ENCODE measurements around the gene BAZ2B. TPM values are rescaled to one million over a fixed set of nuclear protein-coding genes. Genes with fewer than 3 reads are reported as not detected.
"Not testable (repeated sequence)": the region's sequence is repeated elsewhere in the genome, so short reads cannot be mapped to it uniquely, and the experiment has no call there.

BAZ2B gene, protein sequence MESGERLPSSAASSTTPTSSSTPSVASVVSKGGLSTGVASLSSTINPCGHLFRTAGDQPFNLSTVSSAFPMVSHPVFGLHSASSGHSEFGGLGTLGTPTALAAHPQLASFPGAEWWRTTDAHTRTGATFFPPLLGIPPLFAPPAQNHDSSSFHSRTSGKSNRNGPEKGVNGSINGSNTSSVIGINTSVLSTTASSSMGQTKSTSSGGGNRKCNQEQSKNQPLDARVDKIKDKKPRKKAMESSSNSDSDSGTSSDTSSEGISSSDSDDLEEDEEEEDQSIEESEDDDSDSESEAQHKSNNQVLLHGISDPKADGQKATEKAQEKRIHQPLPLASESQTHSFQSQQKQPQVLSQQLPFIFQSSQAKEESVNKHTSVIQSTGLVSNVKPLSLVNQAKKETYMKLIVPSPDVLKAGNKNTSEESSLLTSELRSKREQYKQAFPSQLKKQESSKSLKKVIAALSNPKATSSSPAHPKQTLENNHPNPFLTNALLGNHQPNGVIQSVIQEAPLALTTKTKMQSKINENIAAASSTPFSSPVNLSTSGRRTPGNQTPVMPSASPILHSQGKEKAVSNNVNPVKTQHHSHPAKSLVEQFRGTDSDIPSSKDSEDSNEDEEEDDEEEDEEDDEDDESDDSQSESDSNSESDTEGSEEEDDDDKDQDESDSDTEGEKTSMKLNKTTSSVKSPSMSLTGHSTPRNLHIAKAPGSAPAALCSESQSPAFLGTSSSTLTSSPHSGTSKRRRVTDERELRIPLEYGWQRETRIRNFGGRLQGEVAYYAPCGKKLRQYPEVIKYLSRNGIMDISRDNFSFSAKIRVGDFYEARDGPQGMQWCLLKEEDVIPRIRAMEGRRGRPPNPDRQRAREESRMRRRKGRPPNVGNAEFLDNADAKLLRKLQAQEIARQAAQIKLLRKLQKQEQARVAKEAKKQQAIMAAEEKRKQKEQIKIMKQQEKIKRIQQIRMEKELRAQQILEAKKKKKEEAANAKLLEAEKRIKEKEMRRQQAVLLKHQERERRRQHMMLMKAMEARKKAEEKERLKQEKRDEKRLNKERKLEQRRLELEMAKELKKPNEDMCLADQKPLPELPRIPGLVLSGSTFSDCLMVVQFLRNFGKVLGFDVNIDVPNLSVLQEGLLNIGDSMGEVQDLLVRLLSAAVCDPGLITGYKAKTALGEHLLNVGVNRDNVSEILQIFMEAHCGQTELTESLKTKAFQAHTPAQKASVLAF (N-terminal part only)
- 16.7 and 17.2 TPM in 2 replicates for total RNA-seq (2014; rRNA removed; shearing (Covaris generic))

DNA sequence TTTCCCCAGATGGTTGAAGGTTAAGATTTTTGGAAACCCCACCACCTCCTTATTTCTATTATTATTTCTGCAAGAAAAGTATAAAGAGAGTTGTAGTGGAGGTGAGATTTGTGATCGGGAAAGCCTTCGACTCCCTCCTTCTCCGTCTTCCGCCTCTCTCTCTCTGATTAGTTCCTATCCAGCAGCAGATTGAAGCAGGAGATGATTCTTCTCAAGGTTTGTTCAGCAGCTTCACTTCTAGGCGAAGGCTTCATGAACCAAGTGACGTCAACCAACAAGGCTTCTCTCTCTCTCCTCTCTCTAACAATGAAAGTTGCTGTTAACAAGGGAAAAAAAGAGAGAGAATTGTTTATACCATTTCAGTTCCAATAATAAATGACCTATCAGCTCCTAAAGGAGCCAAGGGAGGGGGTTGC is at the start of gene BAZ2B:
TSS of gene BAZ2B (minus strand) at position 263 of the 416 bp plus-strand sequence. CDS start 137,829 bp downstream, outside the sequence.
- DNase-seq (ENCODE audit: low spot score), result peak; percentile 76

DNA sequence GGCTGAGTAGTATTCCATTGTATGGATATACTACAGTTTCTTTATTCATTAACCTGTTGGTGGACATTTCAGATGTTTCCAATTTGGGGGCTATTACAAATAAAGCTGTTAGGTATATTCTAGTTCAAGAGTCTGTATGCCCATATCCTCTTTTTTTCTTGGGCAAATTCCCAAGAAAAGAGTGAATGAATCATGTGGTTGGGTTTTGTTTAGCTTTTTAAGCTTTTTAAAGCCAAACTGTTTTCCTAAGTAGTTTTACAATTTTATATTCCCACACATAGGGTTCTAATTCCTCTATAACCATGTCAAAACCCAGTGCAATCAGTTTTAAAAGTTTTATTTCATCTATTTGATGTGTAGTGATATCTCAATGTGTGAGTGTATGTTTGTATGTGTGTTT is 44.9 kb upstream of the BAZ2B start:
- no peak for DNase-seq (ENCODE audit: low spot score)

DNA sequence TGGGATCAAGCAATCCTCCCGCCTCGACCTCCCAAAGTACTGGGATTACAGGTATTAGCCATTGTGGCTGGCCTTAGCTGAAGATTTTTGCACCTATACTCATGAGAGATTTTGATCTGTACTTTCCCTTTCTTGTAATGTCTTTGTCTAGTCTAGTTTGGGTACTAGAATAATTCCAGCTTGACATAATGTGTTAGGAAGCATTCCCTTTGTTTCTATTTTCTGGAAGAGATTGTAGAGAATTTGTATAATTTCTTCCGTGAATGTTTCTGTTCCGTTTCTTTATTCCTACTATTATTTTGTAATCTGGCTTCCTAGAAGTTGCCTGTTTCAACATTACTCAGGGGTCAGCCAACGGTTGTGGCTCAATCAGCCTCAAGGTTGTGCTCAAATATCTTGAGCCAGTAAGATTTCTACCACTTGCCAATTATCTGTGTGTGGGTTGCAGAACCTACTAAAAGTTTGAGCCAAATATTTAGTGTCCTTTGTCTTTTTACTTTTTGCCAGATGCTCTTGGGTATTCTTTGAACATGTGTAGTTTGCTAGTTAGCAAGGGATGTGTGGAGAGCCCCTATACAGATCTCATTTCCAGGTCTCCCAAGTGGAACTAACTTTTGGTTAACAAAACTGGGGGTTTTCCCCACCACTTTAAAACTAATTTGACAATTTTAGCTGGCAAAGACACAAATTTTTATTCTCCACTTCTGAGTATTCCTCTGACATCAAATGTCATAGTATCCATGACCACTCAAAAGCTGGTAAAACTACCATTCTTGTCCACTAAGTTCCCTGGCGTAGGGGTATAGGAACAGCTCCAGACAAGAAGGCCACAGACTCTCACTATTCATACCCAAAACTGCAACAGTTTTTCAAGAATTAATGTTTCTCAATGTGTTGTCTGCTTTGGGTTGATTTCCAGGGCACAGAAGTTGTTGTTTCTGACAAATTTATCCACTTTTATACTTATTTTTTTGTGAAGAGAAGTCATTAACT is 42.8 kb upstream of the BAZ2B start:
- DNase-seq (ENCODE audit: low spot score), result no peak

DNA sequence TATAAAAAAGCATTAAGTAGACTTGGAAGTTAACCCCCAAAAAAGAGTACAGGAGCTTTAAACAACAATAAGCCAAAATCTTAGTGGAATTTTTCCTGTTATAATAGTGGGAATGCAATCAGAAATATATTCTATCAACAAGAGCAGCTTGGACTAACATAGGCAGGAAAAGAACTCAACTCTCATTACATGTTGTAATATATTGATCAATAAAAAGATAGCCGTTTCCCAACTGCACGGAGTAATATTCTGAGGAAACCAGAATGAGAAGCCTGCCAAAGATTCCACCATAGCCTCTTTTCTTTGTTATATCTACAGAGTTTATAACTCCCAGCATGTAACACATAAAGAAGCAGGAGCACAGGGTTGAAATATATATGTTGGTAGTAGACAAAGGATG is 37.6 kb upstream of the BAZ2B start:
- DNase-seq (ENCODE audit: low spot score), result no peak

DNA sequence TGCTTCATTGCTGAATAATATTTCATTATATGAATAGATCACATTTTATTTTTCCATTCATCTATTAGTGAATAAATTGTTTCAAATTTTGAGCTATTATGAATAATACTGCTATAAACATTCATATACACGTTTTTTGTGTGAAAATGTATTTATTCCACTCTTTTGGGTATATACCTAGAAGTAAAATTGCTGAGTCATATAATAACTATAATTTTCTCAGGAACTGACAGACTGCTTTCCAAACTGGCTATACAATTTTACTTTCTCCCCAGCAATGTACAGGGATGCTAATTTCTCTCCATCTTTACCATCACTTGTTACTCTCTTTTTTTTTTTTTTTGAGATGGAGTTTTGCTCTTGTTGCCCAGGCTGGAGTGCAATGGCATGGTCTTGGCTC is 35.5 kb upstream of the BAZ2B start:
- no peak for DNase-seq (ENCODE audit: low spot score)

DNA sequence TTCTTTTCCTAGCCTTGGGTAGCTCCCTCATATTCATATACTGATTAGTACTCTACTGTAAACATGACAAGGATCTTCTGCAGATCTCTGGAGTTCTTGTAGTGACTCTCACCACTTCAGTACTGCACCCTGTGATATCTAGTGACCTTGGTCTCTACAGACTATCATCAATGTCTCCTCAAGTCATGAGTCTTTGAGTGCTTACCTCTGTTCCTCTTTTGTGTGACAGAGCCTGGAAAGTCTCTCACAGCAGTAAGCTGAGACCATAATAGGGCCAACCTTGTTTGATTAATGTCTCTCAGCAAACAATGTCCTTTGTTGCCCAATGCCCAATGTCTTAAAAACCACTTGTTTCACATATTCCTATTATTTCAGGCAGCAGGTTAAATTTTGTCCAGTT is 34.2 kb upstream of the BAZ2B start:
- DNase-seq (ENCODE audit: low spot score), result no peak

DNA sequence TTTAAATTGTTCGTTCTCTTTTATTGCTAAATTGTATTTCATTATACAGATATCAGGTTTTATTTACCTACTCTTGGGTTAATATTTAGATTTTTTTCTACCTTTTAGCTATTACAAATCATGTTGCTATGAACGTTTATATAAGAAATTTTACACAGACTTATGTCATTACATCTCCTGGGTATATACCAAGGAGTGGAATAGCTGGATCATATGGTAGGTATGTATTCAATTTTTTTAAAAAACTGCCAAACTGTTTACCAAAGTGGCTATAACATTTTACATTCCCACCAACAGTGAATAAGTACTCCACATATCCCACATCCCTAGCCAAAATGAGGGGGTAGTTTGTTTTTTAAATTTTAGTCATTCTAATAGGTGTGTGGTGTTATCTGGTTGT is 32.3 kb upstream of the BAZ2B start:
- no peak for DNase-seq (ENCODE audit: low spot score)

DNA sequence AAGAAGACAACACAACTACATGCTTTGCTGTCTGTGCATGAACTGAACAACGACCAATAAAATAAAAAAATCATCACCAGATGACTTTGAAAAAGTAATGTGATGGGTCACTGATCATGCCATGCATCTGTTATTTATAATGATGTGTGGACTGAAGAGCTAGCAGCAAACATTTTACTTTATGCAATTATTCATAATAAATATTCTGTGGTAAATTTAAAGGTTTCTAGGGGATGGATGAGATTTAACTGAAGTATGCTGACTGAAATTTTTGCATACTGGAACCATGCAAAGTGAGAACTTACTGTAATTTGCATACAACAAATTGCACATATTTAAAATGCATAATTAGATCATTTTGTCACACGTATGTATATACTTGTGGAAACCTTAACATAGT is 31.3 kb upstream of the BAZ2B start:
- DNase-seq (ENCODE audit: low spot score), result no peak

DNA sequence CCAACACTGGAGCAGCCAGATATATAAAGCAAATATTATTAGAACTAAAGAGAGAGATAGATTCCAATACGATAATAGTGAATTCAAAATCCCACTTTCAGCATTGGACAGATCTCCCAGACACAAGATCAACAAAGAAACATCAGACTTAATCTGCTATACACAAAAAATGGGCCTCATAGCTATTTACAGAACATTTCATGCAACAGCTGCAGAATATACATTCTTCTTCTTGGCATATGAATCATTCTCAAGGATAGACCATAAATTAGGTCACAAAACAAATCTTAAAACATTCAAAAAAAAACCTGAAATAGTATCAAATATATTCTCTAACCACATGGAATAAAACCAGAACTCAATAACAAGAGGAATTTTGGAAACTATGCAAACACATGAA is 23.8 kb upstream of the BAZ2B start:
- DNase-seq (ENCODE audit: low spot score), result no peak

DNA sequence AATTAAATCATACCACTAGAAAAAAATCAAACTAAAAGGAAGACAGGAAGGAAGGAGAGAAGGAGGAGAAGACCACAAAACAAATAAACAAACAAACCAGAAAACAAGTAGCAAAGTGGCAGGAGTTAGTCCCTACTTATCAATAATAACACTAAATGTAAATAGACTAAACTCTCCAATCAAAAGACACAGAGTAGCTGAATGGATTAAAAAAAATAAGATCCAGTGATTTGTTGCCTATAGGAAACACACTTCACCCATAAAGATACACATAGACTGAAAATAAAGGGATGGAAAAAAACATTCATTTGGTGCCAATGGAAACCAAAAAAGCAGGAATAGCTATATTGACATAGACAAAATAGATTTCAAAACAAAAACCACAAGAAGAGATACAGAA is 23.4 kb upstream of the BAZ2B start:
- DNase-seq (ENCODE audit: low spot score), result no peak

DNA sequence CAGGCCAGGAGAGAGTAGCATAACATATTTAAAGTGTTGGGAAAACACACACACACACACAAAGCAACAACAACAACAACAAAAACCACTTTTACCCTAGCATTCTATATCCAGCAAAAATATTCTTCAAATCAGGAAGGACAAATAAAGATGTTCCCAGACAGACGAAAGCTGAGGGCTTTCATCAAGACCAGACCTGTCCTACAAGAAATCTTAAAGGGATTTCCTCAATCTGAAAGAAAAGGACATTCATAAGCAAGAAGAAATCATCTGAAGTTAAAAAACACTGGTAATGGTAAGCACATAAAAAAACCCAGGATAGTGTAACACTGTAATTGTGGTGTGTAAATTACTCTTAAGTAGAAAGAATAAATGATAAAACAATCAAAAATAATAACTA is 22.7 kb upstream of the BAZ2B start:
- DNase-seq (ENCODE audit: low spot score), result no peak

DNA sequence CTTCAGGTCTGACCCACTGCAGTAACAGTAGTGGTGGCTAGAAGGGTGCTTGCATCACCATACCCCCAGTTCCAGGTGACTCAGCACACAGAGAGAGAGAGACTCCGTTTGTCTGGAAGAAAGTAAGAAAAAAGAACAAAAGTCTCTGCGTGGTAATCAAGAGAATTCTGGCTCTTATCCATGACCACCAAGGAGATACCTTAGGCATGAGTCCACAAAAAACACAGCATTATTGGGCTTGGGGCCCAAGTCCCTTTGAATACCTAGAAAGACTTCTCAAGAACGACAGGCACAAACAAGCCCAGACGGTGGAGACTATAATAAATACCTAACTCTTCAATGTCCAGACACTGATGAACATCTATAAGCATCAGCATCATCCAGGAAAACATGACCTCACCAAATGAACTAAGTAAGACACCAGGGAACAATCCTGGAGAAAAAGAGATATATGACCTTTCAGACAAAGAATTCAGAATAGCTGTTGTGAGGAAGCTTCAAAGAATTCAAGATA is 21.7 kb upstream of the BAZ2B start:
- DNase-seq (ENCODE audit: low spot score), result peak; percentile 57

DNA sequence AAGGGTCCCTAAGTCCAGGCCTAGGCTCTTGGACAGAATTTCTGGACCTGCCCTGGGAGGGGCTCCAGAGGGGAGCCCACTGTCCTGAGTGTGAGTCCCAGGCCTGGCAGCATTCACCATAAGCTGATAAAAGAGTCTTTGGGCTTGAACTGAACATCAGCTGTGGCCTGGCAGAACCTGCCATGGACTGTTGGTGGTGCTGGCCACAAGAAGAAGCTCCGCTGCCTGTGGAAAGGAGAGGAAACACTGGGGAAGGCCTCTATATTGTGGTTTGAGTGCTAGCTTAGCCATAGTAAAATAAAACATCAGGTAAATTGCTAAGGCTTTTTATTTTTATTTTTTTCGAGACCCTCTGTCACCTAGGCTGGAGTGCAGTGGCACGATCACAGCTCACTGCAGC is 20.9 kb upstream of the BAZ2B start:
- DNase-seq (ENCODE audit: low spot score), result no peak

DNA sequence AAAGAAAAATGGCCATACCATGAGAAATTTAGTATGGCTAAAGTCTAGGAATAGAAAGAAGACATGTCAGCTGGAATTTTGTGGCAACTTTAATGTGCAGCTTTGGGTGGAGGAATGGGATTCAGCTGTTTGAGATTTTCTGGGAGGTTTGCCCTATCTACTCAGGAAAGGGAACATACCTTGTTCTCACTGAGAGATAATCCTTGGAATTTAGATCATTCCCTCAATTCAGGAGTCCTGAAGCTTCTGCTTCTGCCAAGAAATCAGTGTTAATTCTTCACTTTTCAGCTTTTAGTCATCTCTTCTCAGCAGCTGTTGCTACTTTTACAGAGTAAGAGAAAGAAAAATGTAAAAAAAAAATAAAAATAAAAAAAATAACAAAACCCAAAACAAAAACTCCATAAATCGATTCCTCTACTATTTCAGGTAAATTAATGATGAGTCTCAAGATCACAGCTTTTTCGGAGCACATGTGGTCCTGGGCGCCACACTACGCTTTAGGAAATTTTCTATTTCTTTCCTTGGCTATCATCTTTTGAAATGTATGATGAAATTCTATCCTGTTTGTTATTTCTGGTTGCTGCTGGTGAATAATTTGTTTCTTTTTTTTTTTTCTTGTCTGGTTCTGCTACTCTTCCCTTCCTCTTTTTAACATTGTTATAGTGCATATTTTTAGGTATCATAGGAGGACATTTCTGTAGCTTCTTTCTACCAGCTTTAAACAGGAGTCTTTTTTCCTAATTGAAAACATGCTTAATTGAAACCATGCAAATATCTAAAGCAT is 18.9 kb upstream of the BAZ2B start:
- no peak for DNase-seq (ENCODE audit: low spot score)

DNA sequence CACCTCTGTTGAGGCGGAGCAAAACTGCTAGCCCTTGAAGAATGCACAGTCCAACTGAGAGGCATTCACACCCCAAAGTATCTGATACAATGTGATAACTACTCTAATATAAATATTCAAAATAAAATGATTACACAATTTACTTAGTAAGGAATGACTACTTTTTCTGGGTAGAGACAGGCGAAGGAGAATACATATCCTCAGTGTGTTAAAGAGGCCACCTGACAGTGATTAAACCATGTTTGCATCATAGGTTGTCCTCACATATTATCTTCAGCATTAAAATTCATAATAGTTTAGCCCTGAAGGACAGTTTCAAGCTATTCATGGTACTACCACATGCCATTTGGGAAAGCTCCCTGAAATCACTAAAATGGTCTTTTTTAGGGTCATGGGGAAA is 16.9 kb upstream of the BAZ2B start:
- DNase-seq (ENCODE audit: low spot score), result no peak

DNA sequence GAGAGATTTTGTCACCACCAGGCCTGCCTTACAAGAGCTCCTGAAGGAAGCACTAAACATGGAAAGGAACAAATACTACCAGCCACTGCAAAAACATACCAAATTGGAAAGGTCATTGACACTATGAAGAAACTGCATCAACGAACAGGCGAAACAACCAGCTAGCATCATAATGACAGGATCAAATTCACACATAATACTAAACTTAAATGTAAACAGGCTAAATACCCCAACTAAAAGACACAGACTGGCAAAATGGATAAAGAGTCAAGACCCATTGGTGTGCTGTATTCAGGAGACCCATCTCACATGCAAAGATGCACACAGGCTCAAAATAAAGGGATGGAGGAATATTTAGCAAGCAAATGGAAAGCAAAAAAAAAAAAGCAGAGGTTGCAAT is 9.3 kb upstream of the BAZ2B start:
- not testable (repeated sequence) for DNase-seq (ENCODE audit: low spot score)

DNA sequence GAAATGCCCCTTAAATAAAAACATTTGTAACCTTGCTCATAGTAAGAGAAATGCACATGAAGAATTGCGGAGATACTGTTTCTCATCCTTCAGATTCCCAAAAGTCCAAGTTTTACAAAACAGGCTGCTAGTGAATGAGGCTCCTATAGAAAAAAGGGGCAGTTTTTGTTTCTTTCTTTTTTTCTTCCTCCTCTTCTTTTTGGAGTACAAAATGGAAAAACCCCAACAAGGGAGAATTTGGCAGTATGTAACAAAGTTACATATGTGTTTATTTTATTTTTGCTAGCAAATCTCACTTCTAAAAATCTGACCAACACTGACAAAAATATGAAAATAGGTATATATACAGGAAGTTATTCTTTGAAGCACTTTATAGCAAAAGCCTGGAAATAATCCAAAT is 7.1 kb upstream of the BAZ2B start:
- DNase-seq (ENCODE audit: low spot score), result no peak

DNA sequence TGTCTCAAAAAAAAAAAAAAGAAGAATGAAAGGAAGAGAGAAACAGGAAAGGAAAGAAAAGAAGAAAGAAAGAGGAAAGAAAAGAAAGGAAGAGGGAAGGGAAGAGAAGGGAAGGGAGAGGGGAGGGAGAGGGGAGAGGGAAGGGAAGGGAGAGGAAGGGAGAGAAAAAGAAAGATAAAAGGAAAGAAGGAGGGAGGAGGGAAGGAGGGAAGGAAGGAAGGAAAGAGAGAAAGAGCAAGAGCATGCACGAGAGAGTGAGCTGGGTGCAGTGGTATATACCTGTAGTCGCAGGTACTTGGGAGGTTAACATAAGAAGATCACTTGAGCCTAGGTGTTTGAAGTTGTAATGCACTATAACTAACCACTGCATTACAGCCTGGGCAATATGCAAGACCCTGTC is 6.6 kb upstream of the BAZ2B start:
- no peak for DNase-seq (ENCODE audit: low spot score)

DNA sequence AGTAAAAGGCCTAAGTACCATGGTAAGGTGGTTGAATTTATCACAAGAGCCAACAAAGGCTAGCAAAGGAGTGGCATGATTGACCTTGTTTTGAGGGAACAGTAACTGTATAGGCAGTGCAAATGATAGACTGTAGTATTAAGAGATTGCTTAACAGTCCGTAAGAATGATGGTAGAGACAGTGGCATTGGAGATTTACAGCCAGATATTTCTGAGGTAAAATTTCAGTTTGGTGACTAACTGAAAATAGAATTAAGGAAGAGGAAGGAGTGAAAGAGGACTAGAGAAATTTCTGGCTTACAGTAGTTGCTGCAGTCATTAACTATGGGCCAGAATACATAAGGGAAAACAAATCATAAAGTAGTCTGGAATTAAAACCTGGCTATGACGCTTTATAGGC is 4.4 kb upstream of the BAZ2B start:
- DNase-seq (ENCODE audit: low spot score), result no peak

DNA sequence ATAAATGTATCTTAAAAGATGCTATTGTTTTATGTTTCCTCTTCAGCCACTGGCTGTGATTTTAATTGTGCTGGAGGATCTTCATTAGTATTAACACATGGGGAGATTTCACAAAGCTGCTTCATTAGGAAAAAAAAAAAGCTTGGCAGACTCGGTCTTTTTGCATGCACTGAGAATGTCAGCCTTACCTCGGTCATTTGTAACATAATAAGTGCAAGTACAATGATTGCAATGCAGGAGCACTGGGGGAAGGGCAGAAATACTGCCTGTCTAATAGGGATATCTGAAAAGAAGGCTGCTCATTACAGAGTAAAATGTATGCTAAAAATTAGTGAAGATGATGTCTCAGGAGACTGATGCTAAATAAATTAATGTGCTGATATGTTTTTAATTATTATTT is 1.3 kb upstream of the BAZ2B start:
- peak; percentile 11 for DNase-seq (ENCODE audit: low spot score)
